GM23338 (cell line): ENCODE results near the gene NT5C3B. TPM values are rescaled to one million over a fixed set of nuclear protein-coding genes. Genes with fewer than 3 reads are reported as not detected.

ENCODE experiments used
- ATAC-seq: fragments of 200-7000 bp; cut with Tn5 transposase; 3 replicates; pipeline ENCODE4 v1.9.1; 2020
- DNase-seq: peaks from one replicate; pipeline ENCODE4 v3.0.0-alpha.2; 2015; ENCODE audit warnings: low spot score
- H2AFZ ChIP-seq: fragments of 200-600 bp; sonication (generic); 2 replicates; pipeline ENCODE4 v1.8.0; 2016; ENCODE audit warnings: antibody characterized with exemption, mild to moderate bottlenecking, moderate library complexity
- H3F3A ChIP-seq: fragments of 200-600 bp; sonication (generic); replicated peaks from 2 replicates; pipeline ENCODE4 v1.8.0; 2017; ENCODE audit warnings: antibody characterized with exemption, mixed run types, low read depth
- H3K27ac ChIP-seq: fragments of 200-600 bp; sonication (generic); 2 replicates; pipeline ENCODE4 v1.6.1; 2016; ENCODE audit warnings: low read depth
- H3K27me3 ChIP-seq: fragments of 200-600 bp; sonication (generic); 2 replicates; pipeline ENCODE4 v1.8.0; 2016; ENCODE audit warnings: mild to moderate bottlenecking, mixed run types, moderate library complexity; ENCODE audit not compliant: insufficient read depth
- H3K36me3 ChIP-seq: fragments of 200-600 bp; sonication (generic); 2 replicates; pipeline ENCODE4 v1.8.0; 2016; ENCODE audit warnings: mild to moderate bottlenecking; ENCODE audit not compliant: insufficient read depth
- H3K4me1 ChIP-seq: fragments of 200-600 bp; sonication (generic); 2 replicates; pipeline ENCODE4 v1.8.0; 2016; ENCODE audit warnings: mild to moderate bottlenecking, moderate library complexity; ENCODE audit not compliant: insufficient read depth
- H3K4me2 ChIP-seq: fragments of 200-600 bp; sonication (generic); 2 replicates; pipeline ENCODE4 v1.7.1; 2017; ENCODE audit warnings: mixed run types
- H3K4me3 ChIP-seq: fragments of 200-600 bp; sonication (generic); 2 replicates; pipeline ENCODE4 v1.6.1; 2016; ENCODE audit warnings: mixed run types
- H3K79me2 ChIP-seq: fragments of 200-600 bp; sonication (generic); replicated peaks from 2 replicates; pipeline ENCODE4 v1.8.0; 2017; ENCODE audit warnings: mild to moderate bottlenecking; ENCODE audit not compliant: insufficient read depth
- H3K9me2 ChIP-seq: fragments of 200-600 bp; sonication (generic); 2 replicates; pipeline ENCODE4 v1.8.0; 2017; ENCODE audit not compliant: insufficient read depth
- H4K20me1 ChIP-seq: fragments of 200-600 bp; sonication (generic); replicated peaks from 2 replicates; pipeline ENCODE4 v1.8.0; 2017; ENCODE audit warnings: mild to moderate bottlenecking; ENCODE audit not compliant: insufficient read depth
- H3K27ac Mint-ChIP-seq: 2 replicates; pipeline ENCODE4 v1.8.0; 2020; ENCODE audit warnings: inconsistent platforms, mild to moderate bottlenecking, moderate library complexity, mixed read lengths
- H3K27me3 Mint-ChIP-seq: 3 replicates; pipeline ENCODE4 v1.8.0; 2022; ENCODE audit warnings: low read depth, mild to moderate bottlenecking, moderate library complexity, mixed read lengths, inconsistent platforms; ENCODE audit not compliant: insufficient read depth, poor library complexity
- H3K36me3 Mint-ChIP-seq: 3 replicates; pipeline ENCODE4 v1.8.0; 2021; ENCODE audit warnings: low read depth, mild to moderate bottlenecking, inconsistent platforms, moderate library complexity, mixed read lengths
- H3K4me1 Mint-ChIP-seq: 3 replicates; pipeline ENCODE4 v1.8.0; 2020; ENCODE audit warnings: mild to moderate bottlenecking, inconsistent platforms, mixed read lengths
- H3K4me3 Mint-ChIP-seq: 3 replicates; pipeline ENCODE4 v1.8.0; 2021; ENCODE audit warnings: moderate library complexity, mild to moderate bottlenecking, inconsistent platforms, mixed read lengths
- H3K9me3 Mint-ChIP-seq: 3 replicates; pipeline ENCODE4 v1.8.0; 2020; ENCODE audit warnings: moderate library complexity, mild to moderate bottlenecking, inconsistent platforms, mixed read lengths
- CREB1 ChIP-seq: fragments of 250-450 bp; sonication (Bioruptor Pico); IDR thresholded peaks from 2 replicates; pipeline ENCODE4 v1.5.0; 2020; ENCODE audit warnings: low read depth, mild to moderate bottlenecking, moderate library complexity
- CTCF ChIP-seq, 2 experiments: fragments of 200-600 bp in 1 of 2; sonication (generic) in 1 of 2; conservative IDR thresholded peaks; 2 replicates each; pipeline versions ENCODE4 v1.5.1 to v1.6.1; 2016 to 2017; ENCODE audit warnings: antibody characterized with exemption in 2 of 2, low read depth in 2 of 2, mild to moderate bottlenecking in 2 of 2, moderate library complexity in 1 of 2
- EZH2phosphoT487 ChIP-seq: fragments of 200-600 bp; sonication (generic); IDR thresholded peaks from one replicate; pipeline ENCODE4 v1.8.1; 2018; ENCODE audit warnings: antibody characterized with exemption; ENCODE audit not compliant: unreplicated experiment
- POLR2AphosphoS5 ChIP-seq: IDR thresholded peaks from 2 replicates; pipeline ENCODE4 v1.6.1; 2016; ENCODE audit warnings: antibody characterized with exemption, low read depth
- polyA plus RNA-seq: library from polyadenylated mRNA; unstranded; fragments of >200 nt; fragmentation: Nextera tagmentation; extraction: Ambion mirVana; gene quantifications from 2 replicates; pipeline ENCODE4 v1.2.1, GENCODE V29; 2016
- total RNA-seq: library from RNA; depleted of rRNA; stranded (reverse); fragments of >200 nt; shearing (Covaris generic); gene quantifications from 2 replicates; pipeline ENCODE4 v1.2.3, GENCODE V29; 2014
- TF ChIP-seq, protein P1 (sequence below): IDR thresholded peaks from 2 replicates; pipeline ENCODE4 v1.6.1; 2016; ENCODE audit warnings: antibody characterized with exemption

Gene NT5C3B
- total and polyA plus RNA-seq, 2 experiments from 2014 or later: 58.2 to 78.3 TPM

DNA sequence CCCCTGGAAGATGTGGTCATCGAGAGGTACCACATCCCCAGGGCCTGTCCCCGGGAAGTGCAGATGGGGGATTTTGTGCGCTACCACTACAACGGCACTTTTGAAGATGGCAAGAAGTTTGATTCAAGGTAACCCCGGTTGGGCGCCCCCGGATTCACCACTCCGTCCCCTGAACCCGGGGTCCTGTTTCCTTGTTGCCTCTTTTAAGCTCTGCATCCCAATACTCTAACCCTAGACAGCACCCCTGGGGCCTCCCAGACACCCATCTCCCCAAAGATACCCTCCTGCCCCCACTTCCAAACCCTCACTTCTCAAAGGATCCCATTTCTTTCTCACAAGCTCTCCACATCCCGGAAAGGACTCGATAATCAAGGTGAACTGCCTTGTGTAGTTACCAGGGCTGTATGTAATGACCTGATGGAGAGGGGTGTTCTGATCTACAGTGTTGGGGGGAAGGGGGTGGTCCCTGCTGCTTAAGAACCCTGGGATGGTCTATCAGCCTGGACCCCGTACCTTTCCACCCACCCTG lies 22.8 kb downstream of the NT5C3B start:
- peaks cover 30% of the 10 kb centered on the region for H3K4me1 ChIP-seq
- TF ChIP-seq EZH2phosphoT487: no peak
- Mint-ChIP-seq H3K9me3 (peaks cover 9% of the 10 kb centered on the region; the same call in 2 of the 3 replicates), H3K4me3 (peak overlapping the region; percentile 93), H3K27me3 (peaks cover 22% of the 10 kb centered on the region), H3K4me1 (peaks cover 23% of the 10 kb centered on the region), H3K36me3 (peaks cover 36% of the 10 kb centered on the region), H3K27ac (peak overlapping the region; percentile 79)
- H3K27ac ChIP-seq: peak overlapping the region; percentile 67
- peak overlapping the region; percentile 98 for H3K4me3 ChIP-seq
- no peaks in the 10 kb centered on the region for H3K9me2 ChIP-seq
- H3K79me2 ChIP-seq: peaks cover 46% of the 10 kb centered on the region
- H3K27me3 ChIP-seq: peaks cover 9% of the 10 kb centered on the region
- peaks cover 2% of the 10 kb centered on the region; the same call in 1 of the 2 replicates for H3K36me3 ChIP-seq
- H2AFZ ChIP-seq: peak overlapping the region; percentile 98
- peaks cover 16% of the 10 kb centered on the region for H3F3A ChIP-seq
- ATAC-seq (peak; percentile 15), DNase-seq (peak; percentile 68)
- peak overlapping the region; percentile 98 for H3K4me2 ChIP-seq
- H4K20me1 ChIP-seq: no peaks in the 10 kb centered on the region

- peaks cover 9% of the 10 kb centered on the region for H3K27me3 ChIP-seq
- peaks cover 46% of the 10 kb centered on the region for H3K79me2 ChIP-seq
- H3K4me3 ChIP-seq: peak within 1 kb of the TSS; percentile 98
- peak within 1 kb of the TSS; percentile 98 for H2AFZ ChIP-seq
- TF ChIP-seq CREB1 (CRISPR knock-in tag): no peak; the same call in 1 of the 2 replicates
- no peak for TF ChIP-seq CTCF (conservative IDR thresholded peaks at IDR 0.05; ENCODE audit: low read depth in 2 of 2)
- TF ChIP-seq, protein P1, sequence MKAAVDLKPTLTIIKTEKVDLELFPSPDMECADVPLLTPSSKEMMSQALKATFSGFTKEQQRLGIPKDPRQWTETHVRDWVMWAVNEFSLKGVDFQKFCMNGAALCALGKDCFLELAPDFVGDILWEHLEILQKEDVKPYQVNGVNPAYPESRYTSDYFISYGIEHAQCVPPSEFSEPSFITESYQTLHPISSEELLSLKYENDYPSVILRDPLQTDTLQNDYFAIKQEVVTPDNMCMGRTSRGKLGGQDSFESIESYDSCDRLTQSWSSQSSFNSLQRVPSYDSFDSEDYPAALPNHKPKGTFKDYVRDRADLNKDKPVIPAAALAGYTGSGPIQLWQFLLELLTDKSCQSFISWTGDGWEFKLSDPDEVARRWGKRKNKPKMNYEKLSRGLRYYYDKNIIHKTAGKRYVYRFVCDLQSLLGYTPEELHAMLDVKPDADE: peak; percentile 50
- TF ChIP-seq POLR2AphosphoS5: peak; percentile 71
- H3K4me1 Mint-ChIP-seq: peaks cover 19% of the 10 kb centered on the region
- peak; percentile 60 for ATAC-seq
- H3K27ac ChIP-seq: peak within 1 kb of the TSS; percentile 67
- peak within 1 kb of the TSS; percentile 98 for H3K4me2 ChIP-seq
- H3F3A ChIP-seq: peaks cover 12% of the 10 kb centered on the region
- H3K4me1 ChIP-seq: peaks cover 28% of the 10 kb centered on the region
- peaks cover 9% of the 10 kb centered on the region; the same call in 2 of the 3 replicates for H3K9me3 Mint-ChIP-seq
- peaks cover 22% of the 10 kb centered on the region for H3K27me3 Mint-ChIP-seq
- no peaks in the 10 kb centered on the region for H3K36me3 ChIP-seq
- DNase-seq: peak; percentile 96
- no peaks in the 10 kb centered on the region for H4K20me1 ChIP-seq
- peak within 1 kb of the TSS; percentile 93 for H3K4me3 Mint-ChIP-seq
- peaks cover 30% of the 10 kb centered on the region for H3K36me3 Mint-ChIP-seq
- H3K27ac Mint-ChIP-seq: peak within 1 kb of the TSS; percentile 90
- H3K9me2 ChIP-seq: no peaks in the 10 kb centered on the region
Observed at GRCh38 chr17:41812381-41813151, 23.5 kb downstream of the NT5C3B start, which contains the start of gene FKBP10. TSS of gene FKBP10 (plus strand) at chr17:41813004. CDS start at chr17:41813035, 31 bp downstream.
